Nephron (organoid): ENCODE measurements around the gene GRIA4.

Experiments
- H3K27ac Mint-ChIP-seq, 3 experiments: 2 replicates each; pipeline ENCODE4 v1.8.0; 2020; ENCODE audit warnings: mixed read lengths in 3 of 3, mild to moderate bottlenecking in 2 of 3, moderate library complexity in 1 of 3
- H3K27me3 Mint-ChIP-seq: 2 replicates; pipeline ENCODE4 v1.8.0; 2021; ENCODE audit warnings: low read depth, mild to moderate bottlenecking, moderate library complexity, mixed read lengths
- H3K36me3 Mint-ChIP-seq: 2 replicates; pipeline ENCODE4 v1.8.0; 2020; ENCODE audit warnings: low read depth, mixed read lengths
- H3K4me1 Mint-ChIP-seq: 2 replicates; pipeline ENCODE4 v1.8.0; 2020; ENCODE audit warnings: mixed read lengths
- H3K4me3 Mint-ChIP-seq, 3 experiments: 2 replicates each; pipeline ENCODE4 v1.8.0; 2020; ENCODE audit warnings: mild to moderate bottlenecking in 3 of 3, mixed read lengths in 3 of 3, moderate library complexity in 2 of 3
- H3K9me3 Mint-ChIP-seq: 2 replicates; pipeline ENCODE4 v1.8.0; 2020; ENCODE audit warnings: mixed read lengths
- TF ChIP-seq, protein P1 (sequence below), 3 experiments: fragments of 200-600 bp; sonication (generic); IDR thresholded peaks; one replicate each; pipeline ENCODE4 v1.5.0; 2021; ENCODE audit warnings: antibody characterized with exemption in 3 of 3; ENCODE audit not compliant: unreplicated experiment in 3 of 3

GRIA4 gene

DNA sequence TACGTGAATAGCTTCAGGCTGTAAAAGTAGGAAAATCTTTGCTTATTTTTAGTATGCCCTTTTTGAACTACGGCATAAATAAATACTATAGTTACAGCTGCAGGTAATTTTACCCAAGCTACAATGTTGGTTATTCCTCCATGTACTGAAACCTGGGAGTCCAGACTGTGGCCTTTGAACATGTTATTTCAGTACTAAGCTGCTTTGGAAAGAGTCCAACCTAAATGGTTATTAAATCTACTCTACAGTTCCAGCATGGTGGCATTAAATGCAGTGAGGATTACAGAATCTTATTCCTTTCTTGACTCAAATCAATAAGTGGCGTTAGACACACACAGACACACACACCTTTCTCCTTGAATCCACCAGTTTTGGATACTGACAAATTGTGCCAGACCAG lies 247.1 kb downstream of the GRIA4 start:
- Mint-ChIP-seq H3K4me3 (no peak overlapping the region), H3K4me1 (peaks cover 9% of the 10 kb centered on the region), H3K27me3 (peaks cover 5% of the 10 kb centered on the region), H3K27ac (no peak overlapping the region), H3K36me3 (no peaks in the 10 kb centered on the region), H3K9me3 (no peaks in the 10 kb centered on the region)
- TF ChIP-seq, protein P1, sequence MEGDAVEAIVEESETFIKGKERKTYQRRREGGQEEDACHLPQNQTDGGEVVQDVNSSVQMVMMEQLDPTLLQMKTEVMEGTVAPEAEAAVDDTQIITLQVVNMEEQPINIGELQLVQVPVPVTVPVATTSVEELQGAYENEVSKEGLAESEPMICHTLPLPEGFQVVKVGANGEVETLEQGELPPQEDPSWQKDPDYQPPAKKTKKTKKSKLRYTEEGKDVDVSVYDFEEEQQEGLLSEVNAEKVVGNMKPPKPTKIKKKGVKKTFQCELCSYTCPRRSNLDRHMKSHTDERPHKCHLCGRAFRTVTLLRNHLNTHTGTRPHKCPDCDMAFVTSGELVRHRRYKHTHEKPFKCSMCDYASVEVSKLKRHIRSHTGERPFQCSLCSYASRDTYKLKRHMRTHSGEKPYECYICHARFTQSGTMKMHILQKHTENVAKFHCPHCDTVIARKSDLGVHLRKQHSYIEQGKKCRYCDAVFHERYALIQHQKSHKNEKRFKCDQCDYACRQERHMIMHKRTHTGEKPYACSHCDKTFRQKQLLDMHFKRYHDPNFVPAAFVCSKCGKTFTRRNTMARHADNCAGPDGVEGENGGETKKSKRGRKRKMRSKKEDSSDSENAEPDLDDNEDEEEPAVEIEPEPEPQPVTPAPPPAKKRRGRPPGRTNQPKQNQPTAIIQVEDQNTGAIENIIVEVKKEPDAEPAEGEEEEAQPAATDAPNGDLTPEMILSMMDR (IDR thresholded peaks at IDR 0.05; ENCODE audit: unreplicated experiment in 3 of 3), result no peak

DNA sequence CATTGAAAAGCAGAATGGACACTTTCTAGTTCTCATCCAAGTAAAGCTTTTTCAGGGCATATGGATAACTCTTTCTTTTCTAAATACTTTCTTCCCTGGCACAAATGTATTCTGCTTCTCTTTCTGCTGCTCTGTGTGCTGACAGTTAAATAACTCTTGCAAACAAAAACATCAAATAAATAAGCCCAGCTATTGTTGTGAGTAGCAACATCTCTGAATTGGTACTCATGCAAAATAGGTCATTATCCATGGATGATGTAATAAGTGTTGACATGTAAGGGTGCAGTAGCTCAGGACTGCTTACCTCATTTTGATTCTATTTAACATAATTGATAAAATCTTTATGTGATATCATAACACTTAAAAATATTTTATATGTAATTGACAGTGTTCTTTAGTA lies 247.9 kb downstream of the GRIA4 start:
- Mint-ChIP-seq H3K36me3 (no peaks in the 10 kb centered on the region), H3K4me1 (peaks cover 12% of the 10 kb centered on the region), H3K9me3 (no peaks in the 10 kb centered on the region), H3K27ac (no peak overlapping the region), H3K27me3 (peaks cover 5% of the 10 kb centered on the region), H3K4me3 (no peak overlapping the region)
- TF ChIP-seq, protein P1 (IDR thresholded peaks at IDR 0.05; ENCODE audit: unreplicated experiment in 3 of 3), result no peak

DNA sequence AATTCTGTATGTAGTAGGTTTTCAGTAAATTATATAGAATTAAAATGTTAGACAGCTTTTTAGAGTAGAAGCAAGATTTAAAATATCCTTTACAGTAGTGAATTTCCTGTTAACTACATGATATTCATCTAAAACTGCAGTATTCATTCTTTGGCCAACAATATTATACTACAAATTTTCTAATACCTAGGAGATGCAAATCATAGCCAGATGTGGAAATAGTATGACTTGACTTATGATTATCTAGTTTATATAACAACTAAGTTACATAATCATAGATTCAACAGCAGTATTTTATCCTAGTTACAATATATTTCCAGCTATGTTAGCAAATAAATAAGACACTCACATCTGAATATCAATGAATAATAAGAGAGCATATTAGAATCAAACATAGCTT lies 249.0 kb downstream of the GRIA4 start:
- H3K27me3 Mint-ChIP-seq, result peaks cover 5% of the 10 kb centered on the region
- TF ChIP-seq, protein P1 (IDR thresholded peaks at IDR 0.05; ENCODE audit: unreplicated experiment in 3 of 3), result no peak
- H3K4me1 Mint-ChIP-seq, result peaks cover 15% of the 10 kb centered on the region
- no peaks in the 10 kb centered on the region for H3K9me3 Mint-ChIP-seq
- H3K4me3 Mint-ChIP-seq, result no peak overlapping the region
- no peak overlapping the region for H3K27ac Mint-ChIP-seq
- no peaks in the 10 kb centered on the region for H3K36me3 Mint-ChIP-seq

DNA sequence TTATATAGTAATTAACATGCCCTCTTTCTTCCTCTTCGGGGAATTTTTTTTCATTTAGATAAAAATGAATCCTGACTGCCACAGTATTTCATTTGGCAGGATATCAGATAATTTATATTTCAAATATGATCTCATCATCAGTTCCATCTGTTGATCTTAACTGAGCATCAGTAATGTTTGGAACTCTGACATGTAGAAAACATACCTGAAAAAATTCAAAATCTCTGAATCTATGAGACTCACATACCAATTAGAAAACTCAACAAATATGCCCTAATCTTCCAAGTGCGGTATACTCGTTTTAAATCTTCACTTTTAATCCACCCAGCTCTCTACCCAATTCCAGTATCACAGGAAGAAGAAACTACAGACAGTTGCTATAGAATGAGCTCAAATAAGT lies 250.2 kb downstream of the GRIA4 start:
- TF ChIP-seq, protein P1 (IDR thresholded peaks at IDR 0.05; ENCODE audit: unreplicated experiment in 3 of 3), result no peak
- H3K9me3 Mint-ChIP-seq, result no peaks in the 10 kb centered on the region
- peaks cover 15% of the 10 kb centered on the region for H3K4me1 Mint-ChIP-seq
- no peak overlapping the region for H3K4me3 Mint-ChIP-seq
- H3K27ac Mint-ChIP-seq, result no peak overlapping the region
- H3K36me3 Mint-ChIP-seq, result no peaks in the 10 kb centered on the region
- peaks cover 5% of the 10 kb centered on the region for H3K27me3 Mint-ChIP-seq

DNA sequence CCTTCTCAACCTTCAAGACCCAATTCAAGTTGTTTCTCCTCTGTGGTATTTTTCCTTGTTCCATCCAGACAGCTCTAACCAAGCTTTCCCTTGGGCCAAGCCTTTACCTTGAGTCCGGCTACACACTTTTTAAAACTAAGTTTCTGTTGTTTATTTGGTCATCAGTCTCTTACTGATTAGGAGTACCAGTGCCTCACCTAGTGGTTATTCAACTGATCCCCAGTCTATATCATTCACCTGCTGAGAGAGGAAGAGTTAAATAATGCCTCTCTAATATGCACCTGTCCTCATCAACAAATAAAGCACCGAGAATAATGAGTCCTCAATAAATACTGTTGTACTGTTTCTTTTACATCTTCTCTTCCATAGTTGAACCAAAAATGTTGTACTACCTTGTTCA lies 251.4 kb downstream of the GRIA4 start:
- no peaks in the 10 kb centered on the region for H3K36me3 Mint-ChIP-seq
- H3K4me1 Mint-ChIP-seq, result peaks cover 15% of the 10 kb centered on the region
- no peak overlapping the region for H3K27ac Mint-ChIP-seq
- H3K9me3 Mint-ChIP-seq, result no peaks in the 10 kb centered on the region
- TF ChIP-seq, protein P1 (IDR thresholded peaks at IDR 0.05; ENCODE audit: unreplicated experiment in 3 of 3), result peak in 2 of 3 experiments; percentile 30 to 45
- H3K27me3 Mint-ChIP-seq, result peaks cover 5% of the 10 kb centered on the region
- H3K4me3 Mint-ChIP-seq, result no peak overlapping the region

DNA sequence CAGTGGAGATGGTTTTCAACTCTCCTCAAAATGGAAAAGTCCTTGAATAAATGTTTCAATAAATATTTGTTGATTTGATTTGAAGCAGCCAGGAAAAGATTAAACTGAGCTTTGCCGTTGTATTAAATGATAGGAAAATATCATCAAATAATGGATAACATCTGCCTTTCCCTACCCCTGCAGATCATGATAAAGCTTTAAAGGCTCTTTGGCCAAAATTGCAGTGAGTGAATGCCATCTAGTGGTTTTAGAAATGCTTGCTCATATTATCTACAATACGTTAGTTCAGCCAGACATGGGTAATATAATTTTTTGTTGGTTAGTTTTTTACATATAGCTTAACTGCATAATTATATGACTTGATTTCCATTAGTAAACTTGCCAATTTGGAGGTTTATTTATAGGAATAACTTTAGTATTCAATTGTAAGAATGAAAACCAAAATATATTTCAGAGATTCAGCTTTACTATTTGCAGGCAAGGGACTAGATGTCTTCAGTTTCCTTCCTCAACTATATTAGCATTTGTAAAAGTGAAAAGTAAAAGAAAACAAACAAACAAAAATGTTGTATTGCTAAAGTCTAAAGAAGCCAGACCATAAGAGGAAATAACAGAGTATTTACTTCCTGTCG lies 253.0 kb downstream of the GRIA4 start:
- H3K36me3 Mint-ChIP-seq, result no peaks in the 10 kb centered on the region
- no peaks in the 10 kb centered on the region for H3K9me3 Mint-ChIP-seq
- peaks cover 15% of the 10 kb centered on the region for H3K4me1 Mint-ChIP-seq
- TF ChIP-seq, protein P1 (IDR thresholded peaks at IDR 0.05; ENCODE audit: unreplicated experiment in 3 of 3), result peak; percentile 79 to 82 (median 80)
- no peak overlapping the region for H3K4me3 Mint-ChIP-seq
- H3K27ac Mint-ChIP-seq, result no peak overlapping the region
- H3K27me3 Mint-ChIP-seq, result peaks cover 9% of the 10 kb centered on the region
